UCSD-AML1 (cell line): ENCODE measurements around the gene GNAI2.
"Not testable (repeated sequence)": the region's sequence is repeated elsewhere in the genome, so short reads cannot be mapped to it uniquely, and the experiment has no call there.

Experiments used
- DNase-seq: peaks from one replicate; lab custom pipeline; 2025; ENCODE audit not compliant: unreplicated experiment; lab: John Stamatoyannopoulos, UW

The GNAI2 gene

GRCh38 chr3:50244813-50245212 lies 8.8 kb downstream of the GNAI2 start:
- not testable (repeated sequence) for DNase-seq

GRCh38 chr3:50245251-50245745 lies 9.3 kb downstream of the GNAI2 start:
- no peak for DNase-seq

GRCh38 chr3:50245831-50246516 lies 10.0 kb downstream of the GNAI2 start:
- peak; percentile 90 for DNase-seq

- DNase-seq = peak; percentile 65
These were observed 10.5 kb downstream of the GNAI2 start for GRCh38 chr3:50246517-50246954.

- DNase-seq = no peak
These were observed 12.4 kb downstream of the GNAI2 start for GRCh38 chr3:50248387-50248786.

- no peak for DNase-seq
These were observed 13.5 kb downstream of the GNAI2 start for GRCh38 chr3:50249457-50249856.

GRCh38 chr3:50250514-50250913 lies 14.5 kb downstream of the GNAI2 start:
- no peak for DNase-seq

GRCh38 chr3:50251220-50251619 lies 15.2 kb downstream of the GNAI2 start:
- DNase-seq = no peak

GRCh38 chr3:50254577-50255250 lies 18.7 kb downstream of the GNAI2 start:
- peak; percentile 49 for DNase-seq

GRCh38 chr3:50255251-50255615 lies 19.2 kb downstream of the GNAI2 start:
- no peak for DNase-seq

- DNase-seq = peak; percentile 56
These were observed 21.2 kb downstream of the GNAI2 start for GRCh38 chr3:50256978-50257890.

GRCh38 chr3:50258029-50258680 lies 22.2 kb downstream of the GNAI2 start:
- no peak for DNase-seq

GRCh38 chr3:50258979-50259378 lies 23.0 kb downstream of the GNAI2 start:
- no peak for DNase-seq

- DNase-seq = no peak
These were observed 23.5 kb downstream of the GNAI2 start for GRCh38 chr3:50259432-50260026.

- peak; percentile 90 for DNase-seq
These were observed 24.3 kb downstream of the GNAI2 start for GRCh38 chr3:50260027-50260941.

GRCh38 chr3:50260942-50261441 lies 25.0 kb downstream of the GNAI2 start:
- DNase-seq = no peak

- DNase-seq = no peak
These were observed 25.5 kb downstream of the GNAI2 start for GRCh38 chr3:50261505-50261904.

- not testable (repeated sequence) for DNase-seq
These were observed 26.2 kb downstream of the GNAI2 start for GRCh38 chr3:50262200-50262599.

GRCh38 chr3:50262778-50263177 lies 26.8 kb downstream of the GNAI2 start:
- DNase-seq = no peak
